Measurements from ENCODE around the gene BORCS5. TPM values are rescaled to one million over a fixed set of nuclear protein-coding genes. Genes with fewer than 3 reads are reported as not detected.

The BORCS5 gene
- total RNA-seq, 1 experiment from 2014 or later, result 7.8 TPM

- intact Hi-C loops (cut with micrococcal nuclease; ENCODE audit: unreplicated experiment) (no loop called here), in situ Hi-C loops (cut with HindIII; ENCODE audit: low pct_unique_long_range_greater_than_20kb, low sequenced_read_pairs) (no loop called here)
- H3K27ac ChIP-seq (ENCODE audit: low read length), result no peak overlapping the region
- ATAC-seq (no peak), DNase-seq (ENCODE audit: low read depth, low spot score) (no peak)
- BruUV-seq (replicated peaks), result no TSS peak
- H3K4me1 ChIP-seq (ENCODE audit: control insufficient read depth, insufficient read depth, low read length), result no peaks in the 10 kb centered on the region
- CTCF ChIA-PET, result no interaction called here
- no peaks in the 10 kb centered on the region for H3K9me3 ChIP-seq (ENCODE audit: control insufficient read depth, insufficient read depth, low read depth, low read length)
- TF ChIP-seq REST (IDR thresholded peaks at IDR 0.05; ENCODE audit: insufficient read depth in 1 of 2, low read depth in 2 of 2, low read length in 1 of 2), result no peak
- no peak for TF ChIP-seq SIN3A (IDR thresholded peaks at IDR 0.05; ENCODE audit: borderline replicate concordance, insufficient read depth, low read depth, low read length)
- TF ChIP-seq POLR2AphosphoS5 (IDR thresholded peaks at IDR 0.05; ENCODE audit: low read depth, low read length), result no peak
- TF ChIP-seq TCF7L2 (IDR thresholded peaks at IDR 0.05; ENCODE audit: low read depth, low read length), result no peak
- TF ChIP-seq CTCF (IDR thresholded peaks at IDR 0.05), result no peak
- H3K36me3 ChIP-seq (ENCODE audit: control insufficient read depth, insufficient read depth, low read length), result no peaks in the 10 kb centered on the region
- no peak overlapping the region for H3K4me3 ChIP-seq (ENCODE audit: low read depth in 2 of 2, low read length in 2 of 2)
- H3K27me3 ChIP-seq (ENCODE audit: control insufficient read depth, insufficient read depth, low read length), result no peaks in the 10 kb centered on the region
- POLR2A ChIA-PET, result no interaction called here
These were observed 76.4 kb downstream of the BORCS5 start for GRCh38 chr12:12433203-12433731.

- CTCF ChIA-PET, result no interaction called here
- POLR2A ChIA-PET, result no interaction called here
- intact Hi-C loops (cut with micrococcal nuclease; ENCODE audit: unreplicated experiment) (no loop called here), in situ Hi-C loops (cut with HindIII; ENCODE audit: low pct_unique_long_range_greater_than_20kb, low sequenced_read_pairs) (no loop called here)
- no peak overlapping the region for H3K4me3 ChIP-seq (ENCODE audit: low read depth in 2 of 2, low read length in 2 of 2)
- no TSS peak for BruUV-seq (replicated peaks)
- H3K9me3 ChIP-seq (ENCODE audit: control insufficient read depth, insufficient read depth, low read depth, low read length), result no peaks in the 10 kb centered on the region
- H3K27me3 ChIP-seq (ENCODE audit: control insufficient read depth, insufficient read depth, low read length), result no peaks in the 10 kb centered on the region
- ATAC-seq, result no peak
- TF ChIP-seq TCF7L2 (IDR thresholded peaks at IDR 0.05; ENCODE audit: low read depth, low read length) (no peak), SIN3A (IDR thresholded peaks at IDR 0.05; ENCODE audit: borderline replicate concordance, insufficient read depth, low read depth, low read length) (no peak), CTCF (IDR thresholded peaks at IDR 0.05) (no peak)
- H3K27ac ChIP-seq (ENCODE audit: low read length), result no peak overlapping the region
- DNase-seq (ENCODE audit: low read depth, low spot score), result no peak
- H3K4me1 ChIP-seq (ENCODE audit: control insufficient read depth, insufficient read depth, low read length), result no peaks in the 10 kb centered on the region
- H3K36me3 ChIP-seq (ENCODE audit: control insufficient read depth, insufficient read depth, low read length), result no peaks in the 10 kb centered on the region
These were observed 80.0 kb downstream of the BORCS5 start for GRCh38 chr12:12436831-12437345.

All from Panc1 (cell line).